GDM1 (cell line): ENCODE data around the gene TMTC4.

Experiments used
- DNase-seq: peaks from one replicate; lab custom pipeline; 2025; lab: John Stamatoyannopoulos, UW

TMTC4 gene

GRCh38 chr13:100667894-100668293, 6.7 kb downstream of the TMTC4 start:
- DNase-seq: no peak

GRCh38 chr13:100666124-100666523, 8.5 kb downstream of the TMTC4 start:
- DNase-seq: no peak

GRCh38 chr13:100665403-100665802, 9.2 kb downstream of the TMTC4 start:
- DNase-seq: no peak

GRCh38 chr13:100664171-100664900, 10.3 kb downstream of the TMTC4 start:
- DNase-seq: no peak

GRCh38 chr13:100662468-100663211, 12.0 kb downstream of the TMTC4 start:
- no peak for DNase-seq

GRCh38 chr13:100660761-100661160, 13.8 kb downstream of the TMTC4 start:
- DNase-seq: no peak

GRCh38 chr13:100659578-100659977, 15.0 kb downstream of the TMTC4 start:
- no peak for DNase-seq

GRCh38 chr13:100658363-100658762, 16.2 kb downstream of the TMTC4 start:
- DNase-seq: peak; percentile 75

- no peak for DNase-seq
These were observed 16.7 kb downstream of the TMTC4 start for GRCh38 chr13:100657881-100658315.

- no peak for DNase-seq
These were observed 22.1 kb downstream of the TMTC4 start for GRCh38 chr13:100652510-100652909.

GRCh38 chr13:100650326-100650725, 24.3 kb downstream of the TMTC4 start:
- no peak for DNase-seq

- no peak for DNase-seq
These were observed 26.2 kb downstream of the TMTC4 start for GRCh38 chr13:100648354-100648753.

- no peak for DNase-seq
These were observed 27.7 kb downstream of the TMTC4 start for GRCh38 chr13:100646871-100647270.

- no peak for DNase-seq
These were observed 28.4 kb downstream of the TMTC4 start for GRCh38 chr13:100646030-100646673.

- no peak for DNase-seq
These were observed 29.2 kb downstream of the TMTC4 start for GRCh38 chr13:100645382-100645781.

GRCh38 chr13:100644371-100644770, 30.2 kb downstream of the TMTC4 start:
- no peak for DNase-seq

GRCh38 chr13:100637796-100638195, 36.8 kb downstream of the TMTC4 start:
- DNase-seq: no peak

- DNase-seq: no peak
These were observed 37.2 kb downstream of the TMTC4 start for GRCh38 chr13:100637380-100637779.

- DNase-seq: no peak
These were observed 38.2 kb downstream of the TMTC4 start for GRCh38 chr13:100636441-100636840.

GRCh38 chr13:100636004-100636403, 38.6 kb downstream of the TMTC4 start:
- DNase-seq: no peak

- DNase-seq: no peak
These were observed 39.9 kb downstream of the TMTC4 start for GRCh38 chr13:100634696-100635095.

- no peak for DNase-seq
These were observed 41.1 kb downstream of the TMTC4 start for GRCh38 chr13:100633461-100633860.

- DNase-seq: no peak
These were observed 44.0 kb downstream of the TMTC4 start for GRCh38 chr13:100630555-100630954.
